ENCODE measurements around the gene ALCAM.

ALCAM gene

GRCh38 chr3:105542282-105543019, 175.7 kb downstream of the ALCAM start:
- FAIRE-seq (no peak), DNase-seq (ENCODE audit: insufficient read length) (no peak)
- no peak for TF ChIP-seq POLR2AphosphoS5 (IDR thresholded peaks at IDR 0.05; ENCODE audit: low read depth, low read length)
- no peak for TF ChIP-seq POLR2A (IDR thresholded peaks at IDR 0.05; ENCODE audit: low read depth, low read length)
- TF ChIP-seq TAF1 (IDR thresholded peaks at IDR 0.05; ENCODE audit: borderline replicate concordance, low read depth, low read length) = no peak

GRCh38 chr3:105545051-105545450, 178.3 kb downstream of the ALCAM start:
- no peak for FAIRE-seq
- no peak for DNase-seq (ENCODE audit: insufficient read length)
- TF ChIP-seq POLR2AphosphoS5 (IDR thresholded peaks at IDR 0.05; ENCODE audit: low read depth, low read length) (no peak), POLR2A (IDR thresholded peaks at IDR 0.05; ENCODE audit: low read depth, low read length) (no peak), TAF1 (IDR thresholded peaks at IDR 0.05; ENCODE audit: borderline replicate concordance, low read depth, low read length) (no peak)

- DNase-seq (ENCODE audit: insufficient read length) (no peak), FAIRE-seq (no peak)
These were observed 187.1 kb downstream of the ALCAM start for GRCh38 chr3:105553851-105554250.

GRCh38 chr3:105555206-105555605, 188.5 kb downstream of the ALCAM start:
- TF ChIP-seq TAF1 (IDR thresholded peaks at IDR 0.05; ENCODE audit: borderline replicate concordance, low read depth, low read length) = no peak
- TF ChIP-seq POLR2A (IDR thresholded peaks at IDR 0.05; ENCODE audit: low read depth, low read length) = no peak
- TF ChIP-seq POLR2AphosphoS5 (IDR thresholded peaks at IDR 0.05; ENCODE audit: low read depth, low read length) = no peak
- DNase-seq (ENCODE audit: insufficient read length) (no peak), FAIRE-seq (no peak)

More at GRCh38 chr3:105553851-105554250, 187.1 kb downstream of the ALCAM start:
- TF ChIP-seq POLR2A (IDR thresholded peaks at IDR 0.05; ENCODE audit: low read depth, low read length) (no peak), TAF1 (IDR thresholded peaks at IDR 0.05; ENCODE audit: borderline replicate concordance, low read depth, low read length) (no peak), POLR2AphosphoS5 (IDR thresholded peaks at IDR 0.05; ENCODE audit: low read depth, low read length) (no peak)

GRCh38 chr3:105559856-105560255, 193.1 kb downstream of the ALCAM start:
- FAIRE-seq = no peak
- DNase-seq (ENCODE audit: insufficient read length) = no peak
- no peak for TF ChIP-seq POLR2AphosphoS5 (IDR thresholded peaks at IDR 0.05; ENCODE audit: low read depth, low read length)
- no peak for TF ChIP-seq POLR2A (IDR thresholded peaks at IDR 0.05; ENCODE audit: low read depth, low read length)
- no peak for TF ChIP-seq TAF1 (IDR thresholded peaks at IDR 0.05; ENCODE audit: borderline replicate concordance, low read depth, low read length)

- TF ChIP-seq POLR2A (IDR thresholded peaks at IDR 0.05; ENCODE audit: low read depth, low read length) = no peak
- TF ChIP-seq TAF1 (IDR thresholded peaks at IDR 0.05; ENCODE audit: borderline replicate concordance, low read depth, low read length) = no peak
- TF ChIP-seq POLR2AphosphoS5 (IDR thresholded peaks at IDR 0.05; ENCODE audit: low read depth, low read length) = no peak
- FAIRE-seq (no peak), DNase-seq (ENCODE audit: insufficient read length) (no peak)
These were observed 195.2 kb downstream of the ALCAM start for GRCh38 chr3:105561876-105562275.

GRCh38 chr3:105564546-105565288, 198.0 kb downstream of the ALCAM start:
- TF ChIP-seq POLR2AphosphoS5 (IDR thresholded peaks at IDR 0.05; ENCODE audit: low read depth, low read length) (no peak), TAF1 (IDR thresholded peaks at IDR 0.05; ENCODE audit: borderline replicate concordance, low read depth, low read length) (no peak), POLR2A (IDR thresholded peaks at IDR 0.05; ENCODE audit: low read depth, low read length) (no peak)
- FAIRE-seq = no peak
- no peak for DNase-seq (ENCODE audit: insufficient read length)

- DNase-seq (ENCODE audit: insufficient read length) (no peak), FAIRE-seq (no peak)
- TF ChIP-seq POLR2A (IDR thresholded peaks at IDR 0.05; ENCODE audit: low read depth, low read length) = no peak
- TF ChIP-seq TAF1 (IDR thresholded peaks at IDR 0.05; ENCODE audit: borderline replicate concordance, low read depth, low read length) = no peak
- no peak for TF ChIP-seq POLR2AphosphoS5 (IDR thresholded peaks at IDR 0.05; ENCODE audit: low read depth, low read length)
These were observed 204.3 kb downstream of the ALCAM start for GRCh38 chr3:105571005-105571404.

- FAIRE-seq (no peak), DNase-seq (ENCODE audit: insufficient read length) (no peak)
- no peak for TF ChIP-seq POLR2A (IDR thresholded peaks at IDR 0.05; ENCODE audit: low read depth, low read length)
- no peak for TF ChIP-seq POLR2AphosphoS5 (IDR thresholded peaks at IDR 0.05; ENCODE audit: low read depth, low read length)
- TF ChIP-seq TAF1 (IDR thresholded peaks at IDR 0.05; ENCODE audit: borderline replicate concordance, low read depth, low read length) = no peak
These were observed 205.8 kb downstream of the ALCAM start for GRCh38 chr3:105572501-105572900.

GRCh38 chr3:105579439-105579838, 212.7 kb downstream of the ALCAM start:
- no peak for FAIRE-seq
- no peak for DNase-seq (ENCODE audit: insufficient read length)
- no peak for TF ChIP-seq POLR2AphosphoS5 (IDR thresholded peaks at IDR 0.05; ENCODE audit: low read depth, low read length)
- TF ChIP-seq POLR2A (IDR thresholded peaks at IDR 0.05; ENCODE audit: low read depth, low read length) = no peak
- TF ChIP-seq TAF1 (IDR thresholded peaks at IDR 0.05; ENCODE audit: borderline replicate concordance, low read depth, low read length) = no peak

GRCh38 chr3:105580296-105580965, 213.7 kb downstream of the ALCAM start:
- DNase-seq (ENCODE audit: insufficient read length) (no peak), FAIRE-seq (no peak)
- TF ChIP-seq POLR2A (IDR thresholded peaks at IDR 0.05; ENCODE audit: low read depth, low read length) (no peak), TAF1 (IDR thresholded peaks at IDR 0.05; ENCODE audit: borderline replicate concordance, low read depth, low read length) (no peak), POLR2AphosphoS5 (IDR thresholded peaks at IDR 0.05; ENCODE audit: low read depth, low read length) (no peak)

Data from GM12892 (cell line).